ENCODE data around the gene CPNE4. TPM values are rescaled to one million over a fixed set of nuclear protein-coding genes. Genes with fewer than 3 reads are reported as not detected.

Gene CPNE4
- total RNA-seq, 1 experiment from 2014 or later, result 1.9 TPM

GRCh38 chr3:131744765-131745164, 290.0 kb downstream of the CPNE4 start:
- no peak overlapping the region for H2BK5ac ChIP-seq (ENCODE audit: insufficient read length, low read length)
- H3K27ac Mint-ChIP-seq, result no peak overlapping the region

More at GRCh38 chr3:131744765-131745164, 290.0 kb downstream of the CPNE4 start:
- no CpG with 5 or more reads among the region's 3 CpGs for WGBS (ENCODE audit: extremely low coverage, insufficient read length, low lambda C conversion rate)
- no peak overlapping the region for H3K27ac ChIP-seq (ENCODE audit: insufficient read length, low read depth, low read length)
- no peaks in the 10 kb centered on the region for H3K79me1 ChIP-seq (ENCODE audit: insufficient read depth, low read depth, low read length, poor library complexity, severe bottlenecking)
- DNase-seq, result no peak
- no peak overlapping the region for H4K8ac ChIP-seq (replicated peaks; ENCODE audit: insufficient read length, low read depth, low read length)
- H3K4me1 ChIP-seq (ENCODE audit: insufficient read depth, low read length), result no peaks in the 10 kb centered on the region
- no peak for TF ChIP-seq CTCF (conservative IDR thresholded peaks at IDR 0.05)
- peaks cover 0 to 6% of the 10 kb centered on the region in 2 experiments; a peak in 2 of 4 replicates for H3K4me1 Mint-ChIP-seq
- H3K4ac ChIP-seq (ENCODE audit: low read depth, low read length), result no peak overlapping the region
- H2AK5ac ChIP-seq (ENCODE audit: insufficient read length, low read length), result no peak overlapping the region
- no peaks in the 10 kb centered on the region for H3K27me3 Mint-ChIP-seq (ENCODE audit: low read depth)
- H2BK120ac ChIP-seq (ENCODE audit: low read depth, low read length, poor library complexity, severe bottlenecking), result no peak overlapping the region
- no peak overlapping the region for H2BK15ac ChIP-seq (ENCODE audit: low read depth, low read length)
- H3K79me2 ChIP-seq (ENCODE audit: insufficient read depth, low read length), result no peaks in the 10 kb centered on the region
- no peak overlapping the region for H3T11ph ChIP-seq (ENCODE audit: low read length)
- no peak overlapping the region for H2BK12ac ChIP-seq (ENCODE audit: insufficient read length, low read depth, low read length)
- no peak overlapping the region for H3K4me3 Mint-ChIP-seq
- no peaks in the 10 kb centered on the region for H4K20me1 ChIP-seq (ENCODE audit: control insufficient read depth, insufficient read depth, insufficient read length)
- H3K27me3 ChIP-seq (ENCODE audit: insufficient read depth, low read length), result no peaks in the 10 kb centered on the region
- no peak overlapping the region for H3K18ac ChIP-seq (ENCODE audit: insufficient read length, low read depth, low read length)
- no peak overlapping the region for H2BK20ac ChIP-seq (ENCODE audit: low read depth, low read length, poor library complexity, severe bottlenecking)
- H3K36me3 Mint-ChIP-seq (ENCODE audit: insufficient read depth in 1 of 3, low read depth in 3 of 3), result no peaks in the 10 kb centered on the region
- H3K14ac ChIP-seq (ENCODE audit: insufficient read depth, low read length), result no peak overlapping the region
- no peak overlapping the region for H3K4me2 ChIP-seq (ENCODE audit: insufficient read depth, insufficient read length, low read length)
- no peak overlapping the region for H4K91ac ChIP-seq (ENCODE audit: insufficient read length, low read depth, low read length)
- H3K9me3 Mint-ChIP-seq, result no peaks in the 10 kb centered on the region
- no peaks in the 10 kb centered on the region for H3K9me3 ChIP-seq (ENCODE audit: control insufficient read depth, low read depth, low read length)
- no peak overlapping the region for H4K5ac ChIP-seq (ENCODE audit: insufficient read length, low read depth, low read length)
- no peak overlapping the region for H3K9ac ChIP-seq (ENCODE audit: extremely low read depth, insufficient read length, low read length)
- no peaks in the 10 kb centered on the region for H3K23me2 ChIP-seq (ENCODE audit: insufficient read length, low read depth, low read length, poor library complexity, severe bottlenecking)
- H3K23ac ChIP-seq (ENCODE audit: insufficient read length, low read depth, low read length), result no peak overlapping the region
- H2AFZ ChIP-seq (ENCODE audit: low read length), result no peak overlapping the region
- H3K56ac ChIP-seq (ENCODE audit: insufficient read length, low read depth, low read length), result no peak overlapping the region
